Measurements from ENCODE around the gene TMEM114. TPM values are rescaled to one million over a fixed set of nuclear protein-coding genes. Genes with fewer than 3 reads are reported as not detected.
A peak's percentile ranks its signal among the peaks of the same experiment; 100 is the strongest.

TMEM114 gene
- total RNA-seq, 1 experiment from 2014 or later, result not detected

GRCh38 chr16:8620535-8620934 lies 30.2 kb upstream of the TMEM114 start:
- Histone ChIP-seq H3K27ac (ENCODE audit: low read length) (no peak overlapping the region), H3K4me2 (ENCODE audit: low read depth, low read length, poor library complexity, severe bottlenecking) (peak overlapping the region; percentile 36), H2AFZ (ENCODE audit: low read length) (no peak overlapping the region), H3K4me1 (ENCODE audit: low read length) (peaks cover 46% of the 10 kb centered on the region), H3K79me2 (ENCODE audit: low read length) (peaks cover 38% of the 10 kb centered on the region), H3K9ac (ENCODE audit: low read length) (no peak overlapping the region), H3K27me3 (ENCODE audit: low read length) (no peaks in the 10 kb centered on the region), H3K9me2 (replicated peaks; ENCODE audit: insufficient read depth, low read length) (no peaks in the 10 kb centered on the region), H3K9me3 (ENCODE audit: low read length) (no peaks in the 10 kb centered on the region), H3K4me3 (ENCODE audit: low read length) (no peak overlapping the region), H4K20me1 (ENCODE audit: insufficient read depth, low read depth, low read length) (no peaks in the 10 kb centered on the region), H3K36me3 (ENCODE audit: insufficient read depth, low read length) (peaks cover 2% of the 10 kb centered on the region; the same call in 1 of the 2 replicates)
- no peak for DNase-seq

- Histone ChIP-seq H3K9ac (ENCODE audit: low read length) (no peak overlapping the region), H3K9me2 (replicated peaks; ENCODE audit: insufficient read depth, low read length) (no peaks in the 10 kb centered on the region), H4K20me1 (ENCODE audit: insufficient read depth, low read depth, low read length) (no peaks in the 10 kb centered on the region), H3K4me3 (ENCODE audit: low read length) (no peak overlapping the region), H3K9me3 (ENCODE audit: low read length) (no peaks in the 10 kb centered on the region), H3K4me2 (ENCODE audit: low read depth, low read length, poor library complexity, severe bottlenecking) (peak overlapping the region; percentile 36), H3K36me3 (ENCODE audit: insufficient read depth, low read length) (no peaks in the 10 kb centered on the region), H3K79me2 (ENCODE audit: low read length) (peaks cover 33% of the 10 kb centered on the region), H2AFZ (ENCODE audit: low read length) (no peak overlapping the region), H3K27me3 (ENCODE audit: low read length) (no peaks in the 10 kb centered on the region), H3K4me1 (ENCODE audit: low read length) (peaks cover 46% of the 10 kb centered on the region), H3K27ac (ENCODE audit: low read length) (no peak overlapping the region)
- peak; percentile 64 for DNase-seq
Observed at GRCh38 chr16:8619671-8620370, 29.5 kb upstream of the TMEM114 start.

- Histone ChIP-seq H3K4me3 (ENCODE audit: low read length) (no peak overlapping the region), H3K79me2 (ENCODE audit: low read length) (no peaks in the 10 kb centered on the region), H3K9me3 (ENCODE audit: low read length) (no peaks in the 10 kb centered on the region), H3K4me1 (ENCODE audit: low read length) (peaks cover 17% of the 10 kb centered on the region), H3K36me3 (ENCODE audit: insufficient read depth, low read length) (no peaks in the 10 kb centered on the region), H4K20me1 (ENCODE audit: insufficient read depth, low read depth, low read length) (no peaks in the 10 kb centered on the region), H3K27me3 (ENCODE audit: low read length) (no peaks in the 10 kb centered on the region), H3K9ac (ENCODE audit: low read length) (no peak overlapping the region), H2AFZ (ENCODE audit: low read length) (no peak overlapping the region), H3K27ac (ENCODE audit: low read length) (no peak overlapping the region), H3K9me2 (replicated peaks; ENCODE audit: insufficient read depth, low read length) (no peaks in the 10 kb centered on the region), H3K4me2 (ENCODE audit: low read depth, low read length, poor library complexity, severe bottlenecking) (no peak overlapping the region)
- peak; percentile 50 for DNase-seq
Observed at GRCh38 chr16:8614435-8615029, 24.2 kb upstream of the TMEM114 start.

- Histone ChIP-seq H3K9ac (ENCODE audit: low read length) (no peak overlapping the region), H3K27me3 (ENCODE audit: low read length) (no peaks in the 10 kb centered on the region), H4K20me1 (ENCODE audit: insufficient read depth, low read depth, low read length) (no peaks in the 10 kb centered on the region), H3K4me2 (ENCODE audit: low read depth, low read length, poor library complexity, severe bottlenecking) (no peak overlapping the region), H3K79me2 (ENCODE audit: low read length) (no peaks in the 10 kb centered on the region), H3K27ac (ENCODE audit: low read length) (no peak overlapping the region), H2AFZ (ENCODE audit: low read length) (no peak overlapping the region), H3K9me3 (ENCODE audit: low read length) (no peaks in the 10 kb centered on the region), H3K4me1 (ENCODE audit: low read length) (peaks cover 3% of the 10 kb centered on the region; the same call in 1 of the 2 replicates), H3K36me3 (ENCODE audit: insufficient read depth, low read length) (no peaks in the 10 kb centered on the region), H3K4me3 (ENCODE audit: low read length) (no peak overlapping the region), H3K9me2 (replicated peaks; ENCODE audit: insufficient read depth, low read length) (no peaks in the 10 kb centered on the region)
- DNase-seq, result no peak
Observed at GRCh38 chr16:8611886-8612600, 21.7 kb upstream of the TMEM114 start.

- Histone ChIP-seq H3K4me2 (ENCODE audit: low read depth, low read length, poor library complexity, severe bottlenecking) (no peak overlapping the region), H3K79me2 (ENCODE audit: low read length) (no peaks in the 10 kb centered on the region), H4K20me1 (ENCODE audit: insufficient read depth, low read depth, low read length) (no peaks in the 10 kb centered on the region), H3K27ac (ENCODE audit: low read length) (no peak overlapping the region), H2AFZ (ENCODE audit: low read length) (no peak overlapping the region), H3K4me1 (ENCODE audit: low read length) (peaks cover 3% of the 10 kb centered on the region; the same call in 1 of the 2 replicates), H3K4me3 (ENCODE audit: low read length) (no peak overlapping the region), H3K9ac (ENCODE audit: low read length) (no peak overlapping the region), H3K9me3 (ENCODE audit: low read length) (no peaks in the 10 kb centered on the region), H3K27me3 (ENCODE audit: low read length) (no peaks in the 10 kb centered on the region), H3K9me2 (replicated peaks; ENCODE audit: insufficient read depth, low read length) (no peaks in the 10 kb centered on the region), H3K36me3 (ENCODE audit: insufficient read depth, low read length) (no peaks in the 10 kb centered on the region)
- no peak for DNase-seq
Observed at GRCh38 chr16:8611122-8611521, 20.8 kb upstream of the TMEM114 start.

GRCh38 chr16:8607214-8607613 lies 16.9 kb upstream of the TMEM114 start:
- Histone ChIP-seq H3K9ac (ENCODE audit: low read length) (no peak overlapping the region), H3K9me3 (ENCODE audit: low read length) (no peaks in the 10 kb centered on the region), H4K20me1 (ENCODE audit: insufficient read depth, low read depth, low read length) (no peaks in the 10 kb centered on the region), H3K27me3 (ENCODE audit: low read length) (no peaks in the 10 kb centered on the region), H3K79me2 (ENCODE audit: low read length) (no peaks in the 10 kb centered on the region), H3K4me2 (ENCODE audit: low read depth, low read length, poor library complexity, severe bottlenecking) (no peak overlapping the region), H3K4me1 (ENCODE audit: low read length) (no peaks in the 10 kb centered on the region), H3K36me3 (ENCODE audit: insufficient read depth, low read length) (no peaks in the 10 kb centered on the region), H2AFZ (ENCODE audit: low read length) (no peak overlapping the region), H3K27ac (ENCODE audit: low read length) (no peak overlapping the region), H3K4me3 (ENCODE audit: low read length) (no peak overlapping the region), H3K9me2 (replicated peaks; ENCODE audit: insufficient read depth, low read length) (no peaks in the 10 kb centered on the region)
- DNase-seq, result no peak

GRCh38 chr16:8605554-8605953 lies 15.2 kb upstream of the TMEM114 start:
- H3K9me2 ChIP-seq (replicated peaks; ENCODE audit: insufficient read depth, low read length), result no peaks in the 10 kb centered on the region
- H3K27ac ChIP-seq (ENCODE audit: low read length), result no peak overlapping the region
- H4K20me1 ChIP-seq (ENCODE audit: insufficient read depth, low read depth, low read length), result no peaks in the 10 kb centered on the region
- no peaks in the 10 kb centered on the region for H3K4me1 ChIP-seq (ENCODE audit: low read length)
- no peak overlapping the region for H2AFZ ChIP-seq (ENCODE audit: low read length)
- H3K9me3 ChIP-seq (ENCODE audit: low read length), result no peaks in the 10 kb centered on the region
- no peak for DNase-seq
- no peaks in the 10 kb centered on the region for H3K79me2 ChIP-seq (ENCODE audit: low read length)
- H3K4me2 ChIP-seq (ENCODE audit: low read depth, low read length, poor library complexity, severe bottlenecking), result no peak overlapping the region
- no peak overlapping the region for H3K4me3 ChIP-seq (ENCODE audit: low read length)
- H3K27me3 ChIP-seq (ENCODE audit: low read length), result no peaks in the 10 kb centered on the region
- H3K9ac ChIP-seq (ENCODE audit: low read length), result no peak overlapping the region
- H3K36me3 ChIP-seq (ENCODE audit: insufficient read depth, low read length), result no peaks in the 10 kb centered on the region

- Histone ChIP-seq H3K4me2 (ENCODE audit: low read depth, low read length, poor library complexity, severe bottlenecking) (no peak overlapping the region), H3K9me2 (replicated peaks; ENCODE audit: insufficient read depth, low read length) (no peaks in the 10 kb centered on the region), H3K27ac (ENCODE audit: low read length) (no peak overlapping the region), H3K9me3 (ENCODE audit: low read length) (peaks cover 9% of the 10 kb centered on the region), H2AFZ (ENCODE audit: low read length) (no peak overlapping the region), H4K20me1 (ENCODE audit: insufficient read depth, low read depth, low read length) (no peaks in the 10 kb centered on the region), H3K79me2 (ENCODE audit: low read length) (no peaks in the 10 kb centered on the region), H3K4me1 (ENCODE audit: low read length) (no peaks in the 10 kb centered on the region), H3K9ac (ENCODE audit: low read length) (no peak overlapping the region), H3K27me3 (ENCODE audit: low read length) (no peaks in the 10 kb centered on the region), H3K36me3 (ENCODE audit: insufficient read depth, low read length) (no peaks in the 10 kb centered on the region; the same call in 1 of the 2 replicates), H3K4me3 (ENCODE audit: low read length) (no peak overlapping the region)
- no peak for DNase-seq
Observed at GRCh38 chr16:8600144-8600775, 9.9 kb upstream of the TMEM114 start.

Measured in Karpas-422 (cell line).